SK-N-SH treated with all-trans-retinoic acid at 6 μM for 48 hours (cell line): Measurements from ENCODE around the gene FAM111A.

Source experiments
- ATAC-seq: fragments of 200-7000 bp; cut with Tn5 transposase; 3 replicates; pipeline ENCODE4 v1.9.1; 2020; ENCODE audit warnings: mild to moderate bottlenecking, moderate library complexity
- ARNTL ChIP-seq: fragments of 450-650 bp; formaldehyde crosslinking; IDR thresholded peaks from 2 replicates; pipeline ENCODE4 v1.5.0; 2020; ENCODE audit warnings: low read depth, mild to moderate bottlenecking, moderate library complexity, borderline replicate concordance
- BACH2 ChIP-seq: fragments of 250-450 bp; sonication (Bioruptor Pico); IDR thresholded peaks from 2 replicates; pipeline ENCODE4 v1.9.0; 2021; ENCODE audit warnings: mild to moderate bottlenecking, borderline replicate concordance
- CREB5 ChIP-seq: fragments of 250-450 bp; sonication (Bioruptor Pico); IDR thresholded peaks from 2 replicates; pipeline ENCODE4 v1.5.1; 2020; ENCODE audit warnings: low read depth, mild to moderate bottlenecking, moderate library complexity
- CSDC2 ChIP-seq: fragments of 250-450 bp; sonication (Bioruptor Pico); IDR thresholded peaks from 2 replicates; pipeline ENCODE4 v1.5.0; 2020; ENCODE audit warnings: mild to moderate bottlenecking, moderate library complexity
- CSRNP3 ChIP-seq: fragments of 250-450 bp; sonication (Bioruptor Pico); IDR thresholded peaks from 2 replicates; pipeline ENCODE4 v1.5.1; 2021; ENCODE audit warnings: mild to moderate bottlenecking, moderate library complexity
- ESRRG ChIP-seq: fragments of 250-450 bp; sonication (Bioruptor Pico); IDR thresholded peaks from 2 replicates; pipeline ENCODE4 v1.6.1; 2021; ENCODE audit warnings: mild to moderate bottlenecking
- ISL1 ChIP-seq: fragments of 250-450 bp; sonication (Bioruptor Pico); IDR thresholded peaks from 2 replicates; pipeline ENCODE4 v2.1.2; 2022; ENCODE audit warnings: mild to moderate bottlenecking, moderate library complexity
- OSR1 ChIP-seq: fragments of 250-450 bp; sonication (Bioruptor Pico); IDR thresholded peaks from 2 replicates; pipeline ENCODE4 v1.8.0; 2022; ENCODE audit warnings: moderate library complexity, mild to moderate bottlenecking, inconsistent platforms
- PATZ1 ChIP-seq: fragments of 250-450 bp; sonication (Bioruptor Pico); IDR thresholded peaks from 2 replicates; pipeline ENCODE4 v1.8.0; 2020; ENCODE audit warnings: mild to moderate bottlenecking, moderate library complexity, borderline replicate concordance
- POU6F1 ChIP-seq: fragments of 250-450 bp; sonication (Bioruptor Pico); IDR thresholded peaks from 2 replicates; pipeline ENCODE4 v1.8.0; 2021; ENCODE audit warnings: low read depth, mild to moderate bottlenecking, moderate library complexity, borderline replicate concordance
- PPARA ChIP-seq: fragments of 250-450 bp; sonication (Bioruptor Pico); IDR thresholded peaks from 2 replicates; pipeline ENCODE4 v1.5.0; 2020; ENCODE audit warnings: mild to moderate bottlenecking, borderline replicate concordance
- RARB ChIP-seq: fragments of 250-450 bp; sonication (Bioruptor Pico); IDR thresholded peaks from 2 replicates; pipeline ENCODE4 v1.8.0; 2021; ENCODE audit warnings: mild to moderate bottlenecking, moderate library complexity
- SNAI2 ChIP-seq: fragments of 250-450 bp; sonication (Bioruptor Pico); IDR thresholded peaks from 2 replicates; pipeline ENCODE4 v1.5.0; 2020; ENCODE audit warnings: mild to moderate bottlenecking, moderate library complexity
- TCF4 ChIP-seq: fragments of 250-450 bp; sonication (Bioruptor Pico); IDR thresholded peaks from 2 replicates; pipeline ENCODE4 v1.8.0; 2021; ENCODE audit warnings: mild to moderate bottlenecking, moderate library complexity, borderline replicate concordance
- TOX ChIP-seq: fragments of 250-450 bp; sonication (Bioruptor Pico); IDR thresholded peaks from 2 replicates; pipeline ENCODE4 v1.8.0; 2021; ENCODE audit warnings: mild to moderate bottlenecking, moderate library complexity, borderline replicate concordance
- TSHZ2 ChIP-seq: fragments of 250-450 bp; sonication (Bioruptor Pico); IDR thresholded peaks from 2 replicates; pipeline ENCODE4 v1.5.0; 2020; ENCODE audit warnings: mild to moderate bottlenecking, moderate library complexity
- ZC3H10 ChIP-seq: fragments of 250-450 bp; sonication (Bioruptor Pico); IDR thresholded peaks from 2 replicates; pipeline ENCODE4 v1.5.1; 2021; ENCODE audit warnings: mild to moderate bottlenecking, moderate library complexity
- ZFP3 ChIP-seq: fragments of 250-450 bp; sonication (Bioruptor Pico); IDR thresholded peaks from 2 replicates; pipeline ENCODE4 v1.5.0; 2020; ENCODE audit warnings: mild to moderate bottlenecking, moderate library complexity
- ZFP30 ChIP-seq: fragments of 450-650 bp; formaldehyde crosslinking; IDR thresholded peaks from 2 replicates; pipeline ENCODE4 v1.5.0; 2022; ENCODE audit warnings: mild to moderate bottlenecking, moderate library complexity
- ZNF565 ChIP-seq: fragments of 450-650 bp; formaldehyde crosslinking; conservative IDR thresholded peaks from 2 replicates; pipeline ENCODE4 v1.5.0; 2020; ENCODE audit warnings: low read depth, mild to moderate bottlenecking, moderate library complexity
- ZNF70 ChIP-seq: fragments of 450-650 bp; formaldehyde crosslinking; IDR thresholded peaks from 2 replicates; pipeline ENCODE4 v1.5.0; 2020; ENCODE audit warnings: mild to moderate bottlenecking, moderate library complexity
- ZNF8 ChIP-seq: fragments of 450-650 bp; formaldehyde crosslinking; IDR thresholded peaks from 2 replicates; pipeline ENCODE4 v1.5.0; 2020; ENCODE audit warnings: mild to moderate bottlenecking, moderate library complexity

FAM111A gene

GRCh38 chr11:59195586-59195985 lies 52.9 kb downstream of the FAM111A start:
- no peak for ATAC-seq
- TF ChIP-seq SNAI2 (CRISPR knock-in tag) (no peak), ESRRG (no peak), CREB5 (CRISPR knock-in tag) (no peak), ARNTL (CRISPR knock-in tag) (no peak), ZFP3 (CRISPR knock-in tag) (no peak)

- no peak for ATAC-seq
- no peak for TF ChIP-seq TSHZ2 (CRISPR knock-in tag)
- TF ChIP-seq ZFP3 (CRISPR knock-in tag) = no peak
- no peak for TF ChIP-seq RARB (CRISPR knock-in tag)
- no peak for TF ChIP-seq SNAI2 (CRISPR knock-in tag)
- TF ChIP-seq ZC3H10 = no peak
- TF ChIP-seq ZNF565 = no peak
- TF ChIP-seq CSRNP3 (CRISPR knock-in tag) = no peak
- TF ChIP-seq ARNTL (CRISPR knock-in tag) = no peak
- TF ChIP-seq POU6F1 (CRISPR knock-in tag) = no peak
- no peak for TF ChIP-seq ZFP30 (CRISPR knock-in tag)
- TF ChIP-seq ISL1 (CRISPR knock-in tag) = no peak
- TF ChIP-seq OSR1 (CRISPR knock-in tag) = no peak
- TF ChIP-seq TOX = no peak
- no peak for TF ChIP-seq ZNF70 (CRISPR knock-in tag)
- no peak for TF ChIP-seq TCF4 (CRISPR knock-in tag)
- no peak for TF ChIP-seq ZNF8 (CRISPR knock-in tag)
- TF ChIP-seq CSDC2 (CRISPR knock-in tag) = no peak
- no peak for TF ChIP-seq BACH2 (CRISPR knock-in tag)
- TF ChIP-seq PPARA (CRISPR knock-in tag) = no peak
Observed at GRCh38 chr11:59196777-59197176, 54.1 kb downstream of the FAM111A start.

- ATAC-seq = no peak
- TF ChIP-seq CREB5 (CRISPR knock-in tag) = no peak
- TF ChIP-seq CSDC2 (CRISPR knock-in tag) = no peak
- TF ChIP-seq TOX = no peak
- TF ChIP-seq TSHZ2 (CRISPR knock-in tag) = no peak
- no peak for TF ChIP-seq ZC3H10
- TF ChIP-seq SNAI2 (CRISPR knock-in tag) = no peak
- TF ChIP-seq RARB (CRISPR knock-in tag) = no peak
- no peak for TF ChIP-seq PPARA (CRISPR knock-in tag)
- no peak for TF ChIP-seq TCF4 (CRISPR knock-in tag)
- TF ChIP-seq ZFP3 (CRISPR knock-in tag) = no peak
- TF ChIP-seq CSRNP3 (CRISPR knock-in tag) = no peak
- TF ChIP-seq PATZ1 (CRISPR knock-in tag) = no peak
- no peak for TF ChIP-seq OSR1 (CRISPR knock-in tag)
- no peak for TF ChIP-seq ZNF70 (CRISPR knock-in tag)
- no peak for TF ChIP-seq BACH2 (CRISPR knock-in tag)
- TF ChIP-seq ESRRG = no peak
- no peak for TF ChIP-seq ISL1 (CRISPR knock-in tag)
Observed at GRCh38 chr11:59197991-59198390, 55.3 kb downstream of the FAM111A start.
